HepG2 (cell line): ENCODE data around the gene PTPRH. TPM values are rescaled to one million over a fixed set of nuclear protein-coding genes. Genes with fewer than 3 reads are reported as not detected.

ENCODE experiments used
- CBFB ChIP-seq: sonication (generic); formaldehyde crosslinking; IDR thresholded peaks from 2 replicates; pipeline ENCODE4 v1.4.0; 2020; ENCODE audit warnings: missing genetic modification reagents
- ETV5 ChIP-seq: IDR thresholded peaks from 2 replicates; pipeline ENCODE4 v1.6.1; 2018; ENCODE audit warnings: missing biosample characterization, missing genetic modification reagents, inconsistent platforms, borderline replicate concordance
- FIP1L1 ChIP-seq: fragments of 200-400 bp; formaldehyde crosslinking; IDR thresholded peaks from 2 replicates; pipeline ENCODE4 v1.6.1; 2018; ENCODE audit warnings: low read depth, mild to moderate bottlenecking, low read length, moderate library complexity, borderline replicate concordance; ENCODE audit not compliant: insufficient read depth
- IRF1 ChIP-seq: sonication (generic); formaldehyde crosslinking; IDR thresholded peaks from 2 replicates; pipeline ENCODE4 v1.4.0; 2020; ENCODE audit warnings: low read depth, mild to moderate bottlenecking, missing genetic modification reagents
- LCORL ChIP-seq, 2 experiments: fragments of 450-650 bp in 1 of 2; sonication (generic) in 1 of 2; formaldehyde crosslinking in 1 of 2; IDR thresholded peaks; 2 replicates each; pipeline versions ENCODE4 v1.5.0 to v1.6.1; 2017 to 2020; ENCODE audit warnings: antibody characterized with exemption in 1 of 2, missing genetic modification reagents in 1 of 2
- MAX ChIP-seq: IDR thresholded peaks from 2 replicates; pipeline ENCODE4 v1.6.1; 2012; ENCODE audit warnings: inconsistent platforms
- MED8 ChIP-seq: sonication (generic); formaldehyde crosslinking; IDR thresholded peaks from 2 replicates; pipeline ENCODE4 v1.8.1; 2023; ENCODE audit warnings: mild to moderate bottlenecking, missing genetic modification reagents; ENCODE audit not compliant: insufficient replicate concordance
- MTF2 ChIP-seq: sonication (generic); formaldehyde crosslinking; IDR thresholded peaks from 2 replicates; pipeline ENCODE4 v1.5.0; 2020; ENCODE audit warnings: missing genetic modification reagents, borderline replicate concordance
- NFE2L2 ChIP-seq: fragments of 150-350 bp; IDR thresholded peaks from 2 replicates; pipeline ENCODE4 v1.6.1; 2014; ENCODE audit warnings: low read length
- RELA ChIP-seq: sonication (generic); formaldehyde crosslinking; IDR thresholded peaks from 2 replicates; pipeline ENCODE4 v1.4.0; 2020; ENCODE audit warnings: missing genetic modification reagents
- RFXAP ChIP-seq: sonication (generic); formaldehyde crosslinking; IDR thresholded peaks from 2 replicates; pipeline ENCODE4 v1.4.0; 2020; ENCODE audit warnings: missing genetic modification reagents, borderline replicate concordance
- SRSF4 ChIP-seq: fragments of 200-400 bp; formaldehyde crosslinking; IDR thresholded peaks from one replicate; pipeline ENCODE4 v1.6.1; 2018; ENCODE audit warnings: mild to moderate bottlenecking, low read depth, low read length, moderate library complexity; ENCODE audit not compliant: poor library complexity, severe bottlenecking
- TAF15 ChIP-seq: fragments of 200-400 bp; formaldehyde crosslinking; IDR thresholded peaks from one replicate; pipeline ENCODE4 v1.6.1; 2018; ENCODE audit warnings: mild to moderate bottlenecking, low read depth, low read length; ENCODE audit not compliant: poor library complexity, severe bottlenecking
- TRIM24 ChIP-seq: sonication (generic); formaldehyde crosslinking; IDR thresholded peaks from 2 replicates; pipeline ENCODE4 v1.8.0; 2022; ENCODE audit warnings: mild to moderate bottlenecking, missing genetic modification reagents
- ZFP41 ChIP-seq: sonication (generic); formaldehyde crosslinking; IDR thresholded peaks from 2 replicates; pipeline ENCODE4 v1.4.0; 2020; ENCODE audit warnings: mild to moderate bottlenecking, missing genetic modification reagents, borderline replicate concordance
- ZNF225 ChIP-seq: sonication (generic); formaldehyde crosslinking; IDR thresholded peaks from 2 replicates; pipeline ENCODE4 v1.4.0; 2020; ENCODE audit warnings: mild to moderate bottlenecking, missing genetic modification reagents
- ZNF230 ChIP-seq: sonication (generic); formaldehyde crosslinking; IDR thresholded peaks from 2 replicates; pipeline ENCODE4 v1.4.0; 2020; ENCODE audit warnings: mild to moderate bottlenecking, missing genetic modification reagents
- ZNF383 ChIP-seq: sonication (generic); formaldehyde crosslinking; IDR thresholded peaks from 2 replicates; pipeline ENCODE4 v1.4.0; 2020; ENCODE audit warnings: missing genetic modification reagents, mild to moderate bottlenecking, borderline replicate concordance
- ZSCAN20 ChIP-seq: sonication (generic); formaldehyde crosslinking; IDR thresholded peaks from 2 replicates; pipeline ENCODE4 v1.4.0; 2020; ENCODE audit warnings: missing genetic modification reagents, mild to moderate bottlenecking, borderline replicate concordance
- polyA plus RNA-seq, 8 experiments: library from polyadenylated mRNA; depleted of rRNA in 3 of 8; stranded (reverse) in 7 of 8; unstranded in 1 of 8; fragments of >200 nt; fragmentation: Illumina TruSeq in 4 of 8; extraction: Trizol in 4 of 8; gene quantifications; 2 replicates each; pipeline versions ENCODE4 v1.2.1 to v1.2.3, GENCODE V29; 2011 to 2016; ENCODE audit warnings: low read depth in 4 of 8, missing spikeins in 1 of 8, mixed read lengths in 1 of 8; ENCODE audit not compliant: insufficient read depth in 1 of 8
- total RNA-seq, 5 experiments: library from RNA; depleted of rRNA; stranded (reverse); fragments of >200 nt; fragmentation: Illumina TruSeq; extraction: Trizol; gene quantifications; 2 replicates each; pipeline ENCODE4 v1.2.3, GENCODE V29; 2016; ENCODE audit warnings: low read depth in 1 of 5
- TF ChIP-seq, protein P1 (sequence below): sonication (generic); formaldehyde crosslinking; IDR thresholded peaks from 2 replicates; pipeline ENCODE4 v1.5.1; 2020; ENCODE audit warnings: mild to moderate bottlenecking, missing genetic modification reagents, borderline replicate concordance
- TF ChIP-seq, protein P2 (sequence below): sonication (generic); formaldehyde crosslinking; IDR thresholded peaks from 2 replicates; pipeline ENCODE4 v1.5.0; 2020; ENCODE audit warnings: missing genetic modification reagents, mild to moderate bottlenecking, borderline replicate concordance
- TF ChIP-seq, protein P3 (sequence below): sonication (generic); formaldehyde crosslinking; IDR thresholded peaks from 2 replicates; pipeline ENCODE4 v1.8.0; 2022; ENCODE audit warnings: missing genetic modification reagents, mild to moderate bottlenecking, moderate library complexity, borderline replicate concordance

The PTPRH gene
- total and polyA plus RNA-seq, 2 of the 13 experiments (the other 11 are each of a cell fraction or from before 2014, with no cell fraction given) = 14.7 to 125 TPM

DNA sequence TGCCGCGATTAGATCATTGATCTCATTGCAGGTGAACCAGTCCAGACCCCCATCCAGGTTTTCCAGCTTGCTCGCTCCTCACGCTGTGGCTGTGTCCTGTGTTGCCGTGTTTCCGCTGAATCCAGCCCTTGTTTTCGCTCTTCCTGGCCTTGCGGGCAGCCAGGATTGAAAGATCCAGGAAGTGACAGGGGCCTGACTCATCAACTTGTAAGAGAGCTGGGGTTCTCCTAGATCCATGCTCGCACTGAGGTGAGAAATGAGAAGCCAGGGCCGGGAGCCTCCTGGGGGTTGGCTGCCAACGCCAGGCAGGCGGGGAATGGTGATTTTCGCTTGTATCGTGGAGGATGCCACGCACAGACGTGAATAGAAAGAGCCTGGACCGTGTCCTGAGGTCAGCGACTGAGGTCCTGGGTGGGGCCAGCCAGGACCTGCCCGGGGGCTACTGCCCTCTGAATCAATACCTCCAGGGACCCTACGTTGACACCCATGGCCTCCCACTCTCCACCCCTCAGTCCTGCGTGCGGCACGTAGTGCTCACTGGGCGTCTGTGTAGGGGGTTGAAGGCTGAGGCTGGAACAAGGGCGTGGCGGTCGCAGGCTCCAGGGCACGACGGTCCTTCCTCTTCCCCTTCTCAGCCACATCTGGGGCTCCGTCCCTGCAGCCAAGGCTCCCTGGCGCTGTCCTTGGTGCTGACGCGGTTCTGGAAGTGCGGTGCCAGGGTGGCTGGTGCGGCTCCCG, 7.3 kb upstream of the PTPRH start (continued):
- TF ChIP-seq IRF1 (CRISPR knock-in tag) = 0 out of 2 replicates have a peak, but pooled peaks have one; percentile 52
- TF ChIP-seq ZNF230 (CRISPR knock-in tag) = peak; percentile 88
- TF ChIP-seq NFE2L2 = peak; percentile 51
- TF ChIP-seq MTF2 = peak; percentile 94
- TF ChIP-seq MAX = peak; percentile 77
- TF ChIP-seq ZNF383 (CRISPR knock-in tag) = no peak
- TF ChIP-seq ZNF225 (CRISPR knock-in tag) = peak; percentile 96; the same call in 1 of the 2 replicates
- TF ChIP-seq, protein P1, sequence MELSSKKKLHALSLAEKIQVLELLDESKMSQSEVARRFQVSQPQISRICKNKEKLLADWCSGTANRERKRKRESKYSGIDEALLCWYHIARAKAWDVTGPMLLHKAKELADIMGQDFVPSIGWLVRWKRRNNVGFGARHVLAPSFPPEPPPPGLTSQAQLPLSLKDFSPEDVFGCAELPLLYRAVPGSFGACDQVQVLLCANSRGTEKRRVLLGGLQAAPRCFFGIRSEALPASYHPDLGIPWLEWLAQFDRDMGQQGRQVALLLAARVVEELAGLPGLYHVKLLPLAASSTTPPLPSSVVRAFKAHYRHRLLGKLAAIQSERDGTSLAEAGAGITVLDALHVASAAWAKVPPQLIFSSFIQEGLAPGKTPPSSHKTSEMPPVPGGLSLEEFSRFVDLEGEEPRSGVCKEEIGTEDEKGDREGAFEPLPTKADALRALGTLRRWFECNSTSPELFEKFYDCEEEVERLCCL = peak; percentile 98
- no peak for TF ChIP-seq LCORL (IDR thresholded peaks at IDR 0.05)
- peak; percentile 48 for TF ChIP-seq LCORL (CRISPR knock-in tag; IDR thresholded peaks at IDR 0.05)
- peak; percentile 87 for TF ChIP-seq CBFB
- TF ChIP-seq, protein P2, sequence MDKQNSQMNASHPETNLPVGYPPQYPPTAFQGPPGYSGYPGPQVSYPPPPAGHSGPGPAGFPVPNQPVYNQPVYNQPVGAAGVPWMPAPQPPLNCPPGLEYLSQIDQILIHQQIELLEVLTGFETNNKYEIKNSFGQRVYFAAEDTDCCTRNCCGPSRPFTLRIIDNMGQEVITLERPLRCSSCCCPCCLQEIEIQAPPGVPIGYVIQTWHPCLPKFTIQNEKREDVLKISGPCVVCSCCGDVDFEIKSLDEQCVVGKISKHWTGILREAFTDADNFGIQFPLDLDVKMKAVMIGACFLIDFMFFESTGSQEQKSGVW (CRISPR knock-in tag) = 0 out of 2 replicates have a peak, but pooled peaks have one; percentile 82
- TF ChIP-seq MED8 (CRISPR knock-in tag) = peak; percentile 92
- TF ChIP-seq ETV5 = peak; percentile 96
- peak; percentile 67; the same call in 1 of the 2 replicates for TF ChIP-seq ZFP41 (CRISPR knock-in tag)
- no peak for TF ChIP-seq ZSCAN20 (CRISPR knock-in tag)
- TF ChIP-seq TRIM24 (CRISPR knock-in tag) = no peak
- no peak for TF ChIP-seq SRSF4
- TF ChIP-seq TAF15 = no peak
- TF ChIP-seq RFXAP (CRISPR knock-in tag) = peak; percentile 77
- TF ChIP-seq FIP1L1 = no peak
- TF ChIP-seq, protein P3, sequence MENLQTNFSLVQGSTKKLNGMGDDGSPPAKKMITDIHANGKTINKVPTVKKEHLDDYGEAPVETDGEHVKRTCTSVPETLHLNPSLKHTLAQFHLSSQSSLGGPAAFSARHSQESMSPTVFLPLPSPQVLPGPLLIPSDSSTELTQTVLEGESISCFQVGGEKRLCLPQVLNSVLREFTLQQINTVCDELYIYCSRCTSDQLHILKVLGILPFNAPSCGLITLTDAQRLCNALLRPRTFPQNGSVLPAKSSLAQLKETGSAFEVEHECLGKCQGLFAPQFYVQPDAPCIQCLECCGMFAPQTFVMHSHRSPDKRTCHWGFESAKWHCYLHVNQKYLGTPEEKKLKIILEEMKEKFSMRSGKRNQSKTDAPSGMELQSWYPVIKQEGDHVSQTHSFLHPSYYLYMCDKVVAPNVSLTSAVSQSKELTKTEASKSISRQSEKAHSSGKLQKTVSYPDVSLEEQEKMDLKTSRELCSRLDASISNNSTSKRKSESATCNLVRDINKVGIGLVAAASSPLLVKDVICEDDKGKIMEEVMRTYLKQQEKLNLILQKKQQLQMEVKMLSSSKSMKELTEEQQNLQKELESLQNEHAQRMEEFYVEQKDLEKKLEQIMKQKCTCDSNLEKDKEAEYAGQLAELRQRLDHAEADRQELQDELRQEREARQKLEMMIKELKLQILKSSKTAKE (CRISPR knock-in tag) = peak; percentile 71
- TF ChIP-seq RELA = peak; percentile 80; the same call in 1 of the 2 replicates
